Progenitor cell of endocrine pancreas (in vitro differentiated cells): ENCODE results near the gene CCDC192. TPM values are rescaled to one million over a fixed set of nuclear protein-coding genes. Genes with fewer than 3 reads are reported as not detected.

Source experiments
- DNase-seq: peaks from one replicate; pipeline ENCODE4 v3.0.0; 2021; ENCODE audit warnings: low spot score; ENCODE audit not compliant: unreplicated experiment
- H3K27ac Mint-ChIP-seq: 2 replicates; pipeline ENCODE4 v1.8.0; 2021; ENCODE audit warnings: mild to moderate bottlenecking, moderate library complexity, mixed read lengths
- H3K27me3 Mint-ChIP-seq: 2 replicates; pipeline ENCODE4 v1.8.0; 2021; ENCODE audit warnings: mixed read lengths
- H3K36me3 Mint-ChIP-seq: 2 replicates; pipeline ENCODE4 v1.8.0; 2022; ENCODE audit warnings: mixed read lengths; ENCODE audit not compliant: insufficient read depth
- H3K4me1 Mint-ChIP-seq: 2 replicates; pipeline ENCODE4 v1.8.0; 2021; ENCODE audit warnings: low read depth, mixed read lengths
- H3K4me3 Mint-ChIP-seq: 2 replicates; pipeline ENCODE4 v1.8.0; 2021; ENCODE audit warnings: low read depth, mild to moderate bottlenecking, moderate library complexity, mixed read lengths
- H3K9me3 Mint-ChIP-seq: 2 replicates; pipeline ENCODE4 v1.8.0; 2021; ENCODE audit warnings: low read depth, mixed read lengths
- total RNA-seq: library from RNA; stranded (reverse); gene quantifications from 2 replicates; pipeline ENCODE4 v1.2.1, GENCODE V29; 2021
- TF ChIP-seq, protein P1 (sequence below): fragments of 200-600 bp; sonication (generic); IDR thresholded peaks from one replicate; pipeline ENCODE4 v1.5.0; 2021; ENCODE audit warnings: antibody characterized with exemption, mild to moderate bottlenecking; ENCODE audit not compliant: unreplicated experiment

CCDC192 gene
- total RNA-seq, 1 donor from 2014 or later, result not detected

DNA sequence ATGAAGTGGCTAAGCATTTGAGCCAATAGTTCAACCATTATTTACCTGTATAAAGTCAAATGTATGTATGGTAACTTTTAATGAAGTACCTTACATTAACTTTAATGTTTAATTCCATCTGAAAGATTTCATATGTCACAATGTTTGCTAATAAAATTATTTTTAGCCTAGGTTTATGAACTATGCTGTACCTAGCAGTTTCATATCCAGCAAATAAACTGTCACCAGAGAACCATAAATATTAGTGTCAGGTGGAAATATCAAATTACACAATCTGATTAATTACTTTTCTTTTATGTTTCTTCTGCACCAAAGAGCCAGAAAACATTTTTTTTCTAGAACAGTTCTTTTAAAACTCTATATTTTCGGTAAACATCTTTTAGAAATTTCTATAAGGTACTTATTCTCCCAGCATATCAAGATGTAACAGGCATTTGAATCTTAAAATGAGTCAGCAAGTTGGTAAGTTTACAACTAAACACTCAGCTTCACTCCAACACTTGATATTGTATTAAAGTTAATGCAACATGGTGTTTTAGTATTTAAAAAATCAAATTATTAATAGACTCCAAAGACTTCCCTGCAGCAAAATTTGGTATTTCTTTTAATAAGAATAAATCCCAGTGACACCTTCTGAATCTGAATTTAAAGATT, 8.5 kb upstream of the CCDC192 start:
- TF ChIP-seq, protein P1, sequence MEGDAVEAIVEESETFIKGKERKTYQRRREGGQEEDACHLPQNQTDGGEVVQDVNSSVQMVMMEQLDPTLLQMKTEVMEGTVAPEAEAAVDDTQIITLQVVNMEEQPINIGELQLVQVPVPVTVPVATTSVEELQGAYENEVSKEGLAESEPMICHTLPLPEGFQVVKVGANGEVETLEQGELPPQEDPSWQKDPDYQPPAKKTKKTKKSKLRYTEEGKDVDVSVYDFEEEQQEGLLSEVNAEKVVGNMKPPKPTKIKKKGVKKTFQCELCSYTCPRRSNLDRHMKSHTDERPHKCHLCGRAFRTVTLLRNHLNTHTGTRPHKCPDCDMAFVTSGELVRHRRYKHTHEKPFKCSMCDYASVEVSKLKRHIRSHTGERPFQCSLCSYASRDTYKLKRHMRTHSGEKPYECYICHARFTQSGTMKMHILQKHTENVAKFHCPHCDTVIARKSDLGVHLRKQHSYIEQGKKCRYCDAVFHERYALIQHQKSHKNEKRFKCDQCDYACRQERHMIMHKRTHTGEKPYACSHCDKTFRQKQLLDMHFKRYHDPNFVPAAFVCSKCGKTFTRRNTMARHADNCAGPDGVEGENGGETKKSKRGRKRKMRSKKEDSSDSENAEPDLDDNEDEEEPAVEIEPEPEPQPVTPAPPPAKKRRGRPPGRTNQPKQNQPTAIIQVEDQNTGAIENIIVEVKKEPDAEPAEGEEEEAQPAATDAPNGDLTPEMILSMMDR, result no peak
- H3K36me3 Mint-ChIP-seq, result no peaks in the 10 kb centered on the region
- no peak for DNase-seq
- no peak overlapping the region for H3K27ac Mint-ChIP-seq
- H3K9me3 Mint-ChIP-seq, result peaks cover 3% of the 10 kb centered on the region
- peaks cover 3% of the 10 kb centered on the region for H3K27me3 Mint-ChIP-seq
- peaks cover 10% of the 10 kb centered on the region for H3K4me1 Mint-ChIP-seq
- no peak overlapping the region for H3K4me3 Mint-ChIP-seq

DNA sequence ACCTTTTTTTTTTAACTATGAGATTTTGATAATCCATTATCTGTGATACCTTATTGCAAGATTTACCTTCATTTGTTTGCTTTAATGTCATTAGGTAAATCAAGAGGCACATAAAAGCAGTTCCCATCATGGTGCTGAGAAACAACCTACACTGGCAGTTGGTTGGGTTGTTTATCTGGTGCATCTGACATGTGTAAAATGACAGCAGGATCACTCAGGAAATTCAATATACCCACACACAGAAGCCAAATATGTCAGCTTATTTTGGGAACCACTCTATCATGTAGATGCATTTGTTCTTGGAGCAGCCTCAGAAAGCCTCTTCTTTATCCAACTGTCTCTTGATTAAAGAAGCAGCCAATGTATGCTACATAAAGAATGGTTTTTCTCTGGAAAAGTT, 7.8 kb upstream of the CCDC192 start:
- H3K27me3 Mint-ChIP-seq, result peaks cover 3% of the 10 kb centered on the region
- TF ChIP-seq, protein P1, result no peak
- H3K27ac Mint-ChIP-seq, result no peak overlapping the region
- DNase-seq, result no peak
- peaks cover 12% of the 10 kb centered on the region for H3K4me1 Mint-ChIP-seq
- peaks cover 3% of the 10 kb centered on the region for H3K9me3 Mint-ChIP-seq
- no peaks in the 10 kb centered on the region for H3K36me3 Mint-ChIP-seq
- no peak overlapping the region for H3K4me3 Mint-ChIP-seq

DNA sequence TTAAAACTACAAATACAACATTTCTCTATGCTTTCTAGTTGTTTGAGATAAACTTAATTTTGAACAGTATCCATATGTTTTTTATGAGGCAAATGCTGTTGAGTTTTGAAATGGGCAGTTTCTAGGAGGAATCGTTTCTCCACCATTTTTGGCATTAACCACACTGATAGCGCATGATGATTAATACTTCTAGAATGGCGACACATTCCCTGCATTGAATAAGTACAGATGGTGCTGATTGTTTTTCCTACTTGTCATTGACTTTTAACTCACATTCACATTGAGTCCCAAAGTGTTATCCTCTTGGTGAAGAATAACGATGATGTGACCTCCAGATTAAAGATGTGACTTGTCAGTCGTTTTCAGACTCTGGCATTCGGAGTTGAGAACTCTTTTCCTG, 6.5 kb upstream of the CCDC192 start:
- peaks cover 3% of the 10 kb centered on the region for H3K27me3 Mint-ChIP-seq
- no peak overlapping the region for H3K4me3 Mint-ChIP-seq
- peaks cover 18% of the 10 kb centered on the region for H3K4me1 Mint-ChIP-seq
- H3K36me3 Mint-ChIP-seq, result no peaks in the 10 kb centered on the region
- TF ChIP-seq, protein P1, result no peak
- H3K27ac Mint-ChIP-seq, result no peak overlapping the region
- DNase-seq, result no peak
- H3K9me3 Mint-ChIP-seq, result peaks cover 3% of the 10 kb centered on the region

DNA sequence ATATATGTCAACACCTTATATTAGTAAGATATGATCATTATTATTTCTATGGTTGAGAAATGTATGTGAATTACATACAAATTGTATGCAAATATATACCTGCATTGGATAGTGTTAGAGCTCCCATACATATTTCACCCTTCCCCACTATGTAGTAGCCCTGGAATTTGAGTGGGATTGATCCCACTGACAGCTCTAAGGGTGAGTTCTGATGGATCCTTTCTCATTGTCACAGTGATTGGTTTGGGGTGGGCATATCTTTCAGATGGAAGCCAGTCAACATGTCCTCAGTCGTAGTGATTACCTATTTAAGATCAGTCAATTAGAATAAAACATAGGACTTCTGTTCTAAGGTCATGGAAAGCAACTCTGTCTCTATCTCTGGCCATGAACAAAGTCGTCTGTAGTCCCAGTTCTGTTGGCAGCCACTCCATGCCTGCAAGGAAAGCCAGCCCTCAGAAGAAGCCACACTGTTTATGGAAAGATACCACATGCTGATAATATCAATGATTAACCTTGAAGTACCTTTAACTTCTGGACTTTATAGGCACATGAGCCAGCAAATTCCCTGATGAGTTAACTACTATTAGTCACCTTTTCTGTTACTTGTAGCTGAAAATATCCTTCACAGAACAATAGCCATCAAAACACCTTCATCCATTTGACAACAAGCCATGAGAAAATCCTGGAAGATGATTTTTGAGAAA, 5.1 kb upstream of the CCDC192 start:
- Mint-ChIP-seq H3K27me3 (peaks cover 5% of the 10 kb centered on the region), H3K9me3 (peaks cover 3% of the 10 kb centered on the region), H3K36me3 (no peaks in the 10 kb centered on the region), H3K4me3 (no peak overlapping the region), H3K27ac (no peak overlapping the region), H3K4me1 (peaks cover 24% of the 10 kb centered on the region)
- TF ChIP-seq, protein P1, result no peak
- DNase-seq, result no peak

DNA sequence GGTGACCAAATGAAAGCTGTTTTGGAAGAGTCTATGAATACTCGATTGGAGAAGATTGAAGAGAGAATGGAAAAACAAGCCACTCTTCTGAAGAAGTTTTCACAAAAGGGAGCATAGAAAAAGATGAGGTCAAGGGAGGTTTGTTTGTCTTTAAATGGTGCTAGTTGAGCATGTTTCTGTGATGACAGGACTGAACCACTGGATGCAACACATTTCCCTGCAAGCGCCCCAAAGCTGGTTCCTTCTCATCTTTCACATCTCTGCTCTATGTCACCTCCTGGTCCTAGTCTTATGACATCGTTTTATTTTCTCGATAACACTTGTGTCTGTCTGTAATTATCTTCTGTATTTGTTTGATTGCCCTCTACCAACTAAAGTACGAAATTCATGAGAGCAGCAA, 3.8 kb upstream of the CCDC192 start:
- DNase-seq, result no peak
- peaks cover 3% of the 10 kb centered on the region for H3K9me3 Mint-ChIP-seq
- TF ChIP-seq, protein P1, result no peak
- peaks cover 5% of the 10 kb centered on the region for H3K27me3 Mint-ChIP-seq
- peaks cover 25% of the 10 kb centered on the region for H3K4me1 Mint-ChIP-seq
- H3K4me3 Mint-ChIP-seq, result no peak overlapping the region
- H3K36me3 Mint-ChIP-seq, result no peaks in the 10 kb centered on the region
- no peak overlapping the region for H3K27ac Mint-ChIP-seq
